MG63 (cell line): ENCODE results near the gene TCF15. TPM values are rescaled to one million over a fixed set of nuclear protein-coding genes. Genes with fewer than 3 reads are reported as not detected.

Experiments used
- total RNA-seq: library from RNA; depleted of rRNA; stranded (reverse); fragments of >200 nt; shearing (Covaris generic); gene quantifications from 2 replicates; pipeline ENCODE4 v1.2.3, GENCODE V29; 2014; ENCODE audit warnings: low replicate concordance; rRNA removed

The TCF15 gene
- total RNA-seq, 1 experiment from 2014 or later = not detected

Other genes with a start within 250 kb of the TCF15 start
- gene TRIB3, start 229.5 kb downstream of the TCF15 start, total RNA-seq = 15.0 and 33.3 TPM in 2 replicates
- gene RBCK1, start 202.0 kb downstream of the TCF15 start, total RNA-seq = 35.7 and 68.7 TPM in 2 replicates
- 10.2 and 11.6 TPM in 2 replicates for gene TBC1D20, start 147.8 kb downstream of the TCF15 start, total RNA-seq
- gene CSNK2A1, start 66.5 kb downstream of the TCF15 start, total RNA-seq = 110 and 119 TPM in 2 replicates
- 57.8 and 80.0 TPM in 2 replicates for gene SRXN1, start 42.9 kb upstream of the TCF15 start, total RNA-seq
- not detected in 2 replicates for gene SCRT2, start 65.5 kb upstream of the TCF15 start, total RNA-seq
- gene SLC52A3, start 158.2 kb upstream of the TCF15 start, total RNA-seq = not detected in 2 replicates
- gene FAM110A, start 223.4 kb upstream of the TCF15 start, total RNA-seq = 3.9 and 4.6 TPM in 2 replicates